Measurements from ENCODE around the gene SULT1B1. TPM values are rescaled to one million over a fixed set of nuclear protein-coding genes. Genes with fewer than 3 reads are reported as not detected.

SULT1B1 gene
- total and polyA plus RNA-seq, 5 experiments from 2014 or later, result 13.2 to 25.2 (median 18.2) TPM

Other genes with a start within 250 kb of the SULT1B1 start
- gene UGT2A2, start 121.0 kb downstream of the SULT1B1 start, total RNA-seq, result not detected
- not detected for gene UGT2A2, start 121.0 kb downstream of the SULT1B1 start, polyA plus RNA-seq
- not detected for gene UGT2A1, start 107.4 kb downstream of the SULT1B1 start, total RNA-seq
- gene UGT2A1, start 107.4 kb downstream of the SULT1B1 start, polyA plus RNA-seq, result not detected
- not detected for gene SULT1E1, start 99.5 kb upstream of the SULT1B1 start, total RNA-seq
- gene SULT1E1, start 99.5 kb upstream of the SULT1B1 start, polyA plus RNA-seq, result not detected
- gene CSN1S1, start 170.4 kb upstream of the SULT1B1 start, total RNA-seq, result not detected
- not detected for gene CSN1S1, start 170.4 kb upstream of the SULT1B1 start, polyA plus RNA-seq
- gene CSN2, start 205.1 kb upstream of the SULT1B1 start, total RNA-seq, result not detected
- not detected for gene CSN2, start 205.1 kb upstream of the SULT1B1 start, polyA plus RNA-seq
- gene STATH, start 235.3 kb upstream of the SULT1B1 start, total RNA-seq, result not detected
- not detected for gene STATH, start 235.3 kb upstream of the SULT1B1 start, polyA plus RNA-seq

Data from naive thymus-derived CD8-positive, alpha-beta T cell (primary cell).